Measurements from ENCODE around the gene ANKRD6.

Gene ANKRD6

DNA sequence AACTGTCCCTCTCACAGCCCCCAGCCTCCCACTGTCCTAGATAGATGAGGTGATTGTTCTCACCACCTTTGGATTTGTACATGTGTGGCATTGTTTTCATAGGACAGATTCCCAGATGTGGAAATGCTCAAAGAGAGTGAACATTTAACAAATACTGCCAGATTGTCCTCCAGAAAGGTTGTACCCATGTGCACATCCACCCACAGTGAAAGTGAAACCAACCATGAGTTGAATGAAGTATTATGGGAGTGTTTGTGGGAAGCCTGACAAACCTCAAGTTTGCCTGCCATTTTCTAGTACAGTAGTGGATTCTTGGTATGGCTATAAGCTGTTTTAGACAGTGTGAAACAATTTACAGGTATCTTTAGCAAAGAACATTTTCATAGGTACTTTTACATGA lies 42.7 kb downstream of the ANKRD6 start:
- TF ChIP-seq, protein P1, sequence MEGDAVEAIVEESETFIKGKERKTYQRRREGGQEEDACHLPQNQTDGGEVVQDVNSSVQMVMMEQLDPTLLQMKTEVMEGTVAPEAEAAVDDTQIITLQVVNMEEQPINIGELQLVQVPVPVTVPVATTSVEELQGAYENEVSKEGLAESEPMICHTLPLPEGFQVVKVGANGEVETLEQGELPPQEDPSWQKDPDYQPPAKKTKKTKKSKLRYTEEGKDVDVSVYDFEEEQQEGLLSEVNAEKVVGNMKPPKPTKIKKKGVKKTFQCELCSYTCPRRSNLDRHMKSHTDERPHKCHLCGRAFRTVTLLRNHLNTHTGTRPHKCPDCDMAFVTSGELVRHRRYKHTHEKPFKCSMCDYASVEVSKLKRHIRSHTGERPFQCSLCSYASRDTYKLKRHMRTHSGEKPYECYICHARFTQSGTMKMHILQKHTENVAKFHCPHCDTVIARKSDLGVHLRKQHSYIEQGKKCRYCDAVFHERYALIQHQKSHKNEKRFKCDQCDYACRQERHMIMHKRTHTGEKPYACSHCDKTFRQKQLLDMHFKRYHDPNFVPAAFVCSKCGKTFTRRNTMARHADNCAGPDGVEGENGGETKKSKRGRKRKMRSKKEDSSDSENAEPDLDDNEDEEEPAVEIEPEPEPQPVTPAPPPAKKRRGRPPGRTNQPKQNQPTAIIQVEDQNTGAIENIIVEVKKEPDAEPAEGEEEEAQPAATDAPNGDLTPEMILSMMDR (IDR thresholded peaks at IDR 0.05; ENCODE audit: control insufficient read depth, insufficient read depth, low read depth, low read length, missing control alignments): no peak
- no peak for DNase-seq (ENCODE audit: low read depth)
- H3K4me3 ChIP-seq (ENCODE audit: control insufficient read depth, low read depth, low read length): no peak overlapping the region

DNA sequence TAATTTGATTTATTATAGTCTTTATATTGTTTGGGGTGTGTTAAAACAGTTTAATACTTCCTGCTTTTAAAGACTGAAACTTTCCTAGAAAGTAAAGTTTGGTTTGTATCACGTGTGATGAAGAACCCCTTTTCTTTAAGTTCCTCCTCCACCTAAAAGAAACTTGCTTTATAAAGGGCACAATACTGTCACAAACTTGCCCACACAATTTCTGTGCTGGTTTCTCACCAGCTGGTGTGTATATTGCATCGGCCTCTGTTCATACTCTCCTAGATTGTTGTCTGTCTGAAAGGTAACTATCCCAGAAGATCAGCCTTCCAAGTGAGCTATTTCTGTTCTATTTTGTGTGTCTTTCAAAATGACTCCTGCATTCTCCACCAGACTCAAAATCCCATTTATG lies 46.9 kb downstream of the ANKRD6 start:
- TF ChIP-seq, protein P1 (IDR thresholded peaks at IDR 0.05; ENCODE audit: control insufficient read depth, insufficient read depth, low read depth, low read length, missing control alignments): no peak
- no peak for DNase-seq (ENCODE audit: low read depth)
- no peak overlapping the region for H3K4me3 ChIP-seq (ENCODE audit: control insufficient read depth, low read depth, low read length)

DNA sequence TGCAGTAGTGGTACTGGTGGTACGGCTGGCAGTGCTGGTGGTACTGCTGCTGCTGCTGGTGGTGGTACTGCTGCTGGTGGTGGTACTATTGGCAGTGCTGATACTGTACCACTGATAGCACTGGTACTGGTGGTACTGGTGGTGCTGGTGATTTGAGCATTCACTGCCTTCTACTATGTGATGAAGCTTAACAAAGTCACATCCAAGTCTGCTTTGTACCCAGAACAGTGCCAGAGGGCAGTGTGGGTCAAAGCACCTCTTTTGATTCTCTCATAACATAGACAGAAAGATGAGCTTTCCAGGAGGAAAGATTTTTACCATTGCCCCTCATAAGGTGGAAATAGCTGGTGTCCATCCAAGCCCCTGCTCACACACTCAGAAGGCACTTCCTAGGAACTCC lies 48.7 kb downstream of the ANKRD6 start:
- TF ChIP-seq, protein P1 (IDR thresholded peaks at IDR 0.05; ENCODE audit: control insufficient read depth, insufficient read depth, low read depth, low read length, missing control alignments): no peak

DNA sequence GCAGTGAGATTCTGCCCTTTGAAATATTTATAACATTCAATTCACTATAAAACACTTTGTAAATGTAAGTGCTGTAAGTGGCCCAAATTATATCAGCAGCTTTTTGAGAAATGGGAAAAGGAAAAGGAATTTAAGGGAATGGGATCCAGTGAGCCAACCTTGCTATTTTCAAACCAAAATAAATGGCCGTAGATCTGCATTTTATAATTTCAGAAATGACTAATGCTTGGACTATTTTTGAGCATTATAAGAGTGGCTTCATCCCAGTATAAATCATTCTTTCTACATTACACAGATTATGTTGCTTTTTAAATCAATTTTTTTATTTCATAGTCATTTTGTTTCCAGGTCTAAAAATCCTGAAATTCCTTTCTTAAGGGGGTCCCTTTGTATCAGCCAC lies 49.2 kb downstream of the ANKRD6 start:
- TF ChIP-seq, protein P1 (IDR thresholded peaks at IDR 0.05; ENCODE audit: control insufficient read depth, insufficient read depth, low read depth, low read length, missing control alignments): no peak
- DNase-seq (ENCODE audit: low read depth): no peak
- no peak overlapping the region for H3K4me3 ChIP-seq (ENCODE audit: control insufficient read depth, low read depth, low read length)

More for the DNA sequence above, 48.7 kb downstream of the ANKRD6 start:
- no peak overlapping the region for H3K4me3 ChIP-seq (ENCODE audit: control insufficient read depth, low read depth, low read length)
- DNase-seq (ENCODE audit: low read depth): no peak

DNA sequence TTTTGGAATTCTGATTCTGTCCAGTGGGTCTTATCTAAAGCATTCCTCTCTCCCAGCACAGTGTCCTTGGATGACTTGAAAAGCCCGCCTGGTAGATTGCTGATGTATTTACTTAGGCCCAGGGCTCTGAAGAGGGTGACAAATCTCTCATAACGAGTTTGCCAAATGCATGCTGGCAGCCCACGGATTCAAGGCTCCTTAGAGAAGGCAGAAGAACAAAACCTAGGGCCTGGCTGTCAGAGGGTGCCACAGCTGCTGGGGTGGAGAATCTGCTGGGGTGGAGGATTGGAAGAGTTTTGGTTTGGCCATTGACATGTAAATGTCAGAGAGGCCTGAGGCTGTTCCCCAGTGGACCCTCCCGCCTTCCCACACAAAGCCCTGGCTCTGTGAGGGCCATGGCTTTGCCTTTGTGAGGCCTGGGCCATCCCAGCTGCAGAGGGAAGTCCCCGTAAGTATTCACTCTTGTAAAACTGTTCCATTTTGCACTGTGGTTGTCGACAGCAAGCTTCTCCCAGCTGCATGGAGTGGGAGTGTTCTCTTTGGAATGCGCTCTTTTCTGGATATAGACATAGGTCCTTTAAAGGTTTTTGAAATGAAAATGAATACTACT lies 50.3 kb downstream of the ANKRD6 start:
- H3K4me3 ChIP-seq (ENCODE audit: control insufficient read depth, low read depth, low read length): no peak overlapping the region
- TF ChIP-seq, protein P1 (IDR thresholded peaks at IDR 0.05; ENCODE audit: control insufficient read depth, insufficient read depth, low read depth, low read length, missing control alignments): no peak
- DNase-seq (ENCODE audit: low read depth): no peak

DNA sequence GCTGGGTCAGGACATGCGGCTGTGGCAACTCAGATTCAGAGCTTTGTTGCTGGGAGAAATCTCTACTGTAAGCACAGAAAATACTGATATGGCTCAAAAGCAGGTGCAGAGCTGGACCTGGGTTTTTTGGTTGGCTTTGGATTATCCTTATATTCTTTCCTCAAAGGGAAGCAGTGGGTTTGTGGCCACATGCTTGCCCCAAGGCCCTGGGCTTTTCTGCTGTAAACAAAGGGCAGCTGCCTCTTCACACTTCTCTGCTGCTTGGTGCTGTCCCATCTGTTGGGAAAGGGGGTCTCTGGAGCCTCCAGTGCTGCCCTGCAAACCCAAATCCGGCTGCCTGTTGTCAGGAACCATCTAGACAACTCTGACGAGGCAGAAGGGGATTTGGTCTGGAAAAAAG lies 52.4 kb downstream of the ANKRD6 start:
- H3K4me3 ChIP-seq (ENCODE audit: control insufficient read depth, low read depth, low read length): no peak overlapping the region
- TF ChIP-seq, protein P1 (IDR thresholded peaks at IDR 0.05; ENCODE audit: control insufficient read depth, insufficient read depth, low read depth, low read length, missing control alignments): no peak
- DNase-seq (ENCODE audit: low read depth): no peak

DNA sequence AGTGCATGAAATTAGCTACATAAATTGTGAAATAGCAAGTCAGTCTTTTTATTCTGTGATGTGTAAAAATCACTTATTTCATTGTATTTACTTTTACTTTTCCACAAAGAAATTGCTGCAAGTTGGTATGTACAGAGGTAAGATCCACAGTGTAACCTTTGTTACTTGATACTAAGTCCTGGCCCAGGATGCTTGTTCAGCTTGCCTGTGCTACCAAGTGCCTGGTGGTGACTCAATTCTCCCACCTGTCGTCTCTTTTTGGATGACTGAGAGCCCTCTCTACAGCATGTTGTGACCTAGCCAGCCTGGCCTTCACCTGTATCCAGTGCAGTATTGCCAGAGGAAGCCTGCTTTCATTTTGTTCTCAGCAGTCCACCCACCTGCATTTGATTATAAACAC lies 54.9 kb downstream of the ANKRD6 start:
- no peak overlapping the region for H3K4me3 ChIP-seq (ENCODE audit: control insufficient read depth, low read depth, low read length)
- TF ChIP-seq, protein P1 (IDR thresholded peaks at IDR 0.05; ENCODE audit: control insufficient read depth, insufficient read depth, low read depth, low read length, missing control alignments): no peak
- DNase-seq (ENCODE audit: low read depth): no peak

Data from AG09309 (cell line).